ENCODE measurements around the gene DNAJC11.

- TF ChIP-seq CTCF (IDR thresholded peaks at IDR 0.05) (no peak), TCF7L2 (IDR thresholded peaks at IDR 0.05; ENCODE audit: low read depth, low read length) (no peak), POLR2AphosphoS5 (IDR thresholded peaks at IDR 0.05; ENCODE audit: low read depth, low read length) (no peak), REST (IDR thresholded peaks at IDR 0.05; ENCODE audit: insufficient read depth in 1 of 2, low read depth in 2 of 2, low read length in 1 of 2) (no peak), SIN3A (IDR thresholded peaks at IDR 0.05; ENCODE audit: borderline replicate concordance, insufficient read depth, low read depth, low read length) (no peak)
Measured at GRCh38 chr1:6738987-6739676, 37.5 kb upstream of the DNAJC11 start.

Data from Panc1 (cell line).